SK-N-SH treated with all-trans-retinoic acid at 6 μM for 48 hours (cell line): ENCODE data around the gene FAM8A1.

Experiments
- PPARA ChIP-seq: fragments of 250-450 bp; sonication (Bioruptor Pico); IDR thresholded peaks from 2 replicates; pipeline ENCODE4 v1.5.0; 2020; ENCODE audit warnings: mild to moderate bottlenecking, borderline replicate concordance
- ZFP30 ChIP-seq: fragments of 450-650 bp; formaldehyde crosslinking; IDR thresholded peaks from 2 replicates; pipeline ENCODE4 v1.5.0; 2022; ENCODE audit warnings: mild to moderate bottlenecking, moderate library complexity
- TF ChIP-seq, protein P1 (sequence below): fragments of 250-450 bp; sonication (Bioruptor Pico); IDR thresholded peaks from 2 replicates; pipeline ENCODE4 v1.5.1; 2020; ENCODE audit warnings: low read depth, mild to moderate bottlenecking, moderate library complexity
- TF ChIP-seq, protein P2 (sequence below): fragments of 250-450 bp; sonication (Bioruptor Pico); IDR thresholded peaks from 2 replicates; pipeline ENCODE4 v1.8.0; 2020; ENCODE audit warnings: mild to moderate bottlenecking, moderate library complexity, borderline replicate concordance

DNA sequence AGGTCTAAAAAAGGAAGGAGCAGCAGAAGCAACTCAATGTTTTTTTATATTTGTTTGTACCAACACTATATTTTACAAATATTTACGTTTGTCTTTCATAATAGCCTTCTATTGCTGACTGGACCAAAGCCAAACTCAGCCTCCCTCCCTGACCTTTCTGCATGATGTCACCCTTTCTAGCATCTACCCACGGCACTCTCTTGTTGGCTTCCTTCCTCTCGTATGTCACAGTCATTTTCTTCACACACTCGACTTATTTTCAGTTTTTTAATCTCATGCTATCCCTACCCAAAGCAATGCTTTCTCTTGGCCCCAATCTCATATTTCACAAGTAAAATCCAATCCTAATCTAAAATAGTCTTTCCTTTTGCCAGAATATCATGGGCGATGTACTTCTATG lies 16.3 kb upstream of the FAM8A1 start:
- TF ChIP-seq, protein P1, sequence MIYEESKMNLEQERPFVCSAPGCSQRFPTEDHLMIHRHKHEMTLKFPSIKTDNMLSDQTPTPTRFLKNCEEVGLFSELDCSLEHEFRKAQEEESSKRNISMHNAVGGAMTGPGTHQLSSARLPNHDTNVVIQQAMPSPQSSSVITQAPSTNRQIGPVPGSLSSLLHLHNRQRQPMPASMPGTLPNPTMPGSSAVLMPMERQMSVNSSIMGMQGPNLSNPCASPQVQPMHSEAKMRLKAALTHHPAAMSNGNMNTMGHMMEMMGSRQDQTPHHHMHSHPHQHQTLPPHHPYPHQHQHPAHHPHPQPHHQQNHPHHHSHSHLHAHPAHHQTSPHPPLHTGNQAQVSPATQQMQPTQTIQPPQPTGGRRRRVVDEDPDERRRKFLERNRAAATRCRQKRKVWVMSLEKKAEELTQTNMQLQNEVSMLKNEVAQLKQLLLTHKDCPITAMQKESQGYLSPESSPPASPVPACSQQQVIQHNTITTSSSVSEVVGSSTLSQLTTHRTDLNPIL = no peak
- TF ChIP-seq, protein P2, sequence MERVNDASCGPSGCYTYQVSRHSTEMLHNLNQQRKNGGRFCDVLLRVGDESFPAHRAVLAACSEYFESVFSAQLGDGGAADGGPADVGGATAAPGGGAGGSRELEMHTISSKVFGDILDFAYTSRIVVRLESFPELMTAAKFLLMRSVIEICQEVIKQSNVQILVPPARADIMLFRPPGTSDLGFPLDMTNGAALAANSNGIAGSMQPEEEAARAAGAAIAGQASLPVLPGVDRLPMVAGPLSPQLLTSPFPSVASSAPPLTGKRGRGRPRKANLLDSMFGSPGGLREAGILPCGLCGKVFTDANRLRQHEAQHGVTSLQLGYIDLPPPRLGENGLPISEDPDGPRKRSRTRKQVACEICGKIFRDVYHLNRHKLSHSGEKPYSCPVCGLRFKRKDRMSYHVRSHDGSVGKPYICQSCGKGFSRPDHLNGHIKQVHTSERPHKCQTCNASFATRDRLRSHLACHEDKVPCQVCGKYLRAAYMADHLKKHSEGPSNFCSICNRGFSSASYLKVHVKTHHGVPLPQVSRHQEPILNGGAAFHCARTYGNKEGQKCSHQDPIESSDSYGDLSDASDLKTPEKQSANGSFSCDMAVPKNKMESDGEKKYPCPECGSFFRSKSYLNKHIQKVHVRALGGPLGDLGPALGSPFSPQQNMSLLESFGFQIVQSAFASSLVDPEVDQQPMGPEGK (CRISPR knock-in tag) = no peak
- TF ChIP-seq ZFP30 (CRISPR knock-in tag) (no peak), PPARA (CRISPR knock-in tag) (no peak)
